ENCODE data around the gene CTBP1.

The CTBP1 gene

GRCh38 chr4:1279253-1279652, 30.3 kb upstream of the CTBP1 start:
- no peak for DNase-seq

GRCh38 chr4:1277667-1278665, 29.0 kb upstream of the CTBP1 start:
- DNase-seq, result no peak

- no peak for DNase-seq
Observed at GRCh38 chr4:1276984-1277383, 28.1 kb upstream of the CTBP1 start.

- no peak for DNase-seq
Observed at GRCh38 chr4:1274871-1275270, 25.9 kb upstream of the CTBP1 start.

GRCh38 chr4:1271686-1272085, 22.8 kb upstream of the CTBP1 start:
- DNase-seq, result no peak

- no peak for DNase-seq
Observed at GRCh38 chr4:1269209-1269608, 20.3 kb upstream of the CTBP1 start.

- no peak for DNase-seq
Observed at GRCh38 chr4:1266881-1267763, 18.2 kb upstream of the CTBP1 start.

- no peak for DNase-seq
Observed at GRCh38 chr4:1265351-1265750, 16.4 kb upstream of the CTBP1 start.

- no peak for DNase-seq
Observed at GRCh38 chr4:1264942-1265341, 16.0 kb upstream of the CTBP1 start.

GRCh38 chr4:1261107-1261928, 12.4 kb upstream of the CTBP1 start:
- DNase-seq, result no peak

GRCh38 chr4:1260418-1261106, 11.6 kb upstream of the CTBP1 start:
- no peak for DNase-seq

- DNase-seq, result no peak
Observed at GRCh38 chr4:1259966-1260365, 11.0 kb upstream of the CTBP1 start.

- DNase-seq, result no peak
Observed at GRCh38 chr4:1258457-1258856, 9.5 kb upstream of the CTBP1 start.

- no peak for DNase-seq
Observed at GRCh38 chr4:1255699-1256098, 6.8 kb upstream of the CTBP1 start.

- DNase-seq, result no peak
Observed at GRCh38 chr4:1255151-1255550, 6.2 kb upstream of the CTBP1 start.

GRCh38 chr4:1253831-1254230, 4.9 kb upstream of the CTBP1 start:
- DNase-seq, result no peak

- no peak for DNase-seq
Observed at GRCh38 chr4:1252928-1253492, 4.1 kb upstream of the CTBP1 start.

- DNase-seq, result no peak
Observed at GRCh38 chr4:1251773-1252066, 2.8 kb upstream of the CTBP1 start.

GRCh38 chr4:1250921-1251772, 2.2 kb upstream of the CTBP1 start:
- DNase-seq, result no peak

GRCh38 chr4:1250527-1250812, 1.5 kb upstream of the CTBP1 start:
- DNase-seq, result no peak

Measured in hippocampal formation (tissue), 2 donors.